T-cell (primary cell): ENCODE data around the gene PPP3CA. TPM values are rescaled to one million over a fixed set of nuclear protein-coding genes. Genes with fewer than 3 reads are reported as not detected.

Experiments
- ATAC-seq, 4 experiments: fragments of 200-7000 bp in 3 of 4; fragments of 150-1000 bp in 1 of 4; cut with Tn5 transposase; replicated peaks in 1 of 4; 1 replicate in 3 of 4; 2 replicates in 1 of 4; pipeline ENCODE4 v1.10.0; 2021; ENCODE audit warnings: moderate library complexity in 3 of 4, mild to moderate bottlenecking in 2 of 4, moderate number of reproducible peaks in 1 of 4
- CTCF ChIA-PET, 2 donors: fragments of 300-600 bp; sonication (Branson Sonifier 250); formaldehyde crosslinking; loops; one replicate each; lab custom pipeline; 2022; ENCODE audit warnings: antibody characterized with exemption in 2 of 2; lab: Charles Lee
- POLR2A ChIA-PET, 2 donors: fragments of 300-600 bp; sonication (Branson Sonifier 250); formaldehyde crosslinking; loops; one replicate each; lab custom pipeline; 2022; ENCODE audit warnings: antibody characterized with exemption in 2 of 2; lab: Charles Lee
- DNase-seq, 35 experiments: peaks; one replicate each; pipeline versions ENCODE4 v3.0.0 to v3.0.0-alpha.2; 2013 to 2023
- H3K27ac ChIP-seq: one replicate; pipeline ENCODE4 v1.5.1; 2013; ENCODE audit warnings: low read length
- H3K27me3 ChIP-seq, 2 experiments: replicated peaks in 1 of 2; 1 replicate in 1 of 2; 2 replicates in 1 of 2; pipeline versions ENCODE4 v1.6.1 to v1.7.0; 2013; ENCODE audit warnings: low read length in 1 of 2, mixed read lengths in 1 of 2; ENCODE audit not compliant: control insufficient read depth in 2 of 2, insufficient read depth in 2 of 2; ENCODE audit errors: extremely low read depth in 1 of 2
- H3K36me3 ChIP-seq, 2 donors: 1 replicate in 1 of 2; 2 replicates in 1 of 2; pipeline versions ENCODE4 v1.6.1 to v1.7.0; 2013; ENCODE audit warnings: low read length in 1 of 2; ENCODE audit not compliant: control insufficient read depth in 2 of 2, insufficient read depth in 1 of 2; ENCODE audit errors: extremely low read depth in 1 of 2
- H3K4me1 ChIP-seq, 2 experiments: 1 replicate in 1 of 2; 2 replicates in 1 of 2; pipeline versions ENCODE4 v1.6.1 to v1.7.0; 2013; ENCODE audit warnings: low read length in 2 of 2, mixed read lengths in 1 of 2; ENCODE audit not compliant: insufficient read depth in 2 of 2, control insufficient read depth in 1 of 2; ENCODE audit errors: extremely low read depth in 1 of 2
- H3K4me3 ChIP-seq, 2 donors: 1 replicate in 1 of 2; 2 replicates in 1 of 2; pipeline versions ENCODE4 v1.5.1 to v1.7.0; 2013; ENCODE audit warnings: mild to moderate bottlenecking in 2 of 2, low read length in 1 of 2, moderate library complexity in 1 of 2; ENCODE audit not compliant: control insufficient read depth in 1 of 2; ENCODE audit errors: extremely low read depth in 1 of 2
- H3K9me3 ChIP-seq: 2 replicates; pipeline ENCODE4 v1.7.0; 2013
- H3K27ac Mint-ChIP-seq, 2 donors: one replicate each; pipeline ENCODE4 v1.8.0; 2020 to 2021; ENCODE audit warnings: mild to moderate bottlenecking in 2 of 2, mixed read lengths in 2 of 2
- H3K27me3 Mint-ChIP-seq, 2 donors: one replicate each; pipeline ENCODE4 v1.8.0; 2021 to 2022; ENCODE audit warnings: mixed read lengths in 2 of 2
- H3K36me3 Mint-ChIP-seq: one replicate; pipeline ENCODE4 v1.8.0; 2021; ENCODE audit warnings: mixed read lengths
- H3K4me1 Mint-ChIP-seq, 3 donors: one replicate each; pipeline ENCODE4 v1.8.0; 2020 to 2022; ENCODE audit warnings: mixed read lengths in 3 of 3, mild to moderate bottlenecking in 1 of 3
- H3K4me3 Mint-ChIP-seq, 3 donors: one replicate each; pipeline ENCODE4 v1.8.0; 2020 to 2022; ENCODE audit warnings: mild to moderate bottlenecking in 3 of 3, mixed read lengths in 3 of 3, moderate library complexity in 3 of 3
- H3K9me3 Mint-ChIP-seq, 3 donors: one replicate each; pipeline ENCODE4 v1.8.0; 2020 to 2022; ENCODE audit warnings: mixed read lengths in 3 of 3
- WGBS: methylation state at CpG from one replicate; pipeline ENCODE4 v1.1.5; 2013; ENCODE audit warnings: missing lambda C conversion rate; ENCODE audit not compliant: insufficient coverage; 5-methylcytosine and 5-hydroxymethylcytosine counted together
- total RNA-seq, 35 experiments: library from RNA in 6 of 35; stranded (reverse) in 6 of 35; fragments of 120-200 nt in 1 of 35; gene quantifications; one replicate each; pipeline versions ENCODE4 v1.2.1 to v1.2.4 and lab custom pipeline; 2013 to 2026

The PPP3CA gene
- total RNA-seq, 5 donors from 2014 or later (not counting 1 experiment from before 2014, with no cell fraction given), result 28.2 to 35.7 (median 33.5) TPM

GRCh38 chr4:101199507-101200285 is 147.6 kb downstream of the PPP3CA start:
- H3K36me3 Mint-ChIP-seq, result peaks cover 7% of the 10 kb centered on the region
- DNase-seq (no peak), ATAC-seq (no peak)
- Histone ChIP-seq H3K4me1 (peaks cover 0 to 2% of the 10 kb centered on the region in 2 experiments), H3K36me3 (peaks cover 0 to 3% of the 10 kb centered on the region in 2 donors), H3K27ac (no peak overlapping the region), H3K9me3 (no peaks in the 10 kb centered on the region), H3K4me3 (no peak overlapping the region), H3K27me3 (no peaks in the 10 kb centered on the region)
- H3K27me3 Mint-ChIP-seq, result no peaks in the 10 kb centered on the region
- H3K9me3 Mint-ChIP-seq, result no peaks in the 10 kb centered on the region
- no peak overlapping the region for H3K27ac Mint-ChIP-seq
- H3K4me3 Mint-ChIP-seq, result no peak overlapping the region
- H3K4me1 Mint-ChIP-seq, result peaks cover 22 to 52% (median 48%) of the 10 kb centered on the region in 3 donors
- ChIA-PET POLR2A (no interaction called here), CTCF (no interaction called here)
- no CpG with 5 or more reads among the region's 3 CpGs for WGBS

- Mint-ChIP-seq H3K4me1 (peaks cover 22 to 50% (median 46%) of the 10 kb centered on the region in 3 donors), H3K4me3 (no peak overlapping the region), H3K27ac (no peak overlapping the region), H3K36me3 (peaks cover 10% of the 10 kb centered on the region), H3K9me3 (no peaks in the 10 kb centered on the region), H3K27me3 (no peaks in the 10 kb centered on the region)
- DNase-seq, result no peak
- Histone ChIP-seq H3K27me3 (no peaks in the 10 kb centered on the region), H3K27ac (no peak overlapping the region), H3K9me3 (no peaks in the 10 kb centered on the region), H3K4me1 (peaks cover 0 to 2% of the 10 kb centered on the region in 2 experiments), H3K36me3 (peaks cover 0 to 3% of the 10 kb centered on the region in 2 donors), H3K4me3 (no peak overlapping the region)
- WGBS, result 100% methylated on average over 2 of the region's 4 CpGs
- ChIA-PET POLR2A (no interaction called here), CTCF (no interaction called here)
- no peak for ATAC-seq
Measured at GRCh38 chr4:101198682-101199339, 148.5 kb downstream of the PPP3CA start.

- H3K9me3 Mint-ChIP-seq, result no peaks in the 10 kb centered on the region
- no peaks in the 10 kb centered on the region for H3K27me3 Mint-ChIP-seq
- no peaks in the 10 kb centered on the region for H3K27me3 ChIP-seq
- DNase-seq (no peak), ATAC-seq (no peak)
- H3K36me3 ChIP-seq, result peaks cover 0 to 3% of the 10 kb centered on the region in 2 donors
- peaks cover 26 to 48% (median 44%) of the 10 kb centered on the region in 3 donors for H3K4me1 Mint-ChIP-seq
- H3K4me3 Mint-ChIP-seq, result no peak overlapping the region
- peaks cover 0 to 2% of the 10 kb centered on the region in 2 experiments for H3K4me1 ChIP-seq
- H3K4me3 ChIP-seq, result no peak overlapping the region
- H3K27ac Mint-ChIP-seq, result no peak overlapping the region
- ChIA-PET CTCF (interaction anchor here in 1 of 2 donors (0.6 to 1.1 kb wide), 3 partner anchors 11 to 1811 kb away, joined by 3 to 6 read pairs (median 3); no protein-coding TSS in a partner anchor), POLR2A (no interaction called here)
- no peaks in the 10 kb centered on the region for H3K9me3 ChIP-seq
- no peak overlapping the region for H3K27ac ChIP-seq
- peaks cover 14% of the 10 kb centered on the region for H3K36me3 Mint-ChIP-seq
- no CpG with 5 or more reads among the region's 4 CpGs for WGBS
Measured at GRCh38 chr4:101197350-101197749, 150.0 kb downstream of the PPP3CA start.

GRCh38 chr4:101192244-101192643 is 155.1 kb downstream of the PPP3CA start:
- ChIA-PET CTCF (no interaction called here), POLR2A (no interaction called here)
- no peaks in the 10 kb centered on the region for H3K4me1 ChIP-seq
- Mint-ChIP-seq H3K4me1 (peaks cover 32 to 37% (median 35%) of the 10 kb centered on the region in 3 donors), H3K36me3 (peaks cover 14% of the 10 kb centered on the region), H3K27ac (no peak overlapping the region), H3K4me3 (no peak overlapping the region), H3K9me3 (no peaks in the 10 kb centered on the region), H3K27me3 (no peaks in the 10 kb centered on the region)
- no peak overlapping the region for H3K4me3 ChIP-seq
- H3K27ac ChIP-seq, result no peak overlapping the region
- H3K9me3 ChIP-seq, result no peaks in the 10 kb centered on the region
- no peaks in the 10 kb centered on the region for H3K27me3 ChIP-seq
- ATAC-seq (no peak), DNase-seq (no peak)
- peaks cover 0 to 3% of the 10 kb centered on the region in 2 donors for H3K36me3 ChIP-seq

GRCh38 chr4:101191302-101192098 is 155.8 kb downstream of the PPP3CA start:
- Mint-ChIP-seq H3K4me3 (no peak overlapping the region), H3K4me1 (peaks cover 28 to 35% (median 35%) of the 10 kb centered on the region in 3 donors), H3K27me3 (no peaks in the 10 kb centered on the region), H3K27ac (no peak overlapping the region), H3K9me3 (no peaks in the 10 kb centered on the region), H3K36me3 (peaks cover 14% of the 10 kb centered on the region)
- ATAC-seq, result no peak
- CTCF ChIA-PET, result no interaction called here
- Histone ChIP-seq H3K27ac (no peak overlapping the region), H3K9me3 (no peaks in the 10 kb centered on the region), H3K4me3 (no peak overlapping the region), H3K4me1 (no peaks in the 10 kb centered on the region), H3K36me3 (peaks cover 0 to 3% of the 10 kb centered on the region in 2 donors), H3K27me3 (no peaks in the 10 kb centered on the region)
- WGBS, result 86% methylated on average over 1 of the region's 4 CpGs
- DNase-seq, result no peak
- POLR2A ChIA-PET, result interaction anchor here in 1 of 2 donors (0.6 kb wide), 1 partner anchor 1625 kb away, joined by 3 read pairs; no protein-coding TSS in a partner anchor

- H3K27me3 ChIP-seq, result no peaks in the 10 kb centered on the region
- H3K27ac ChIP-seq, result no peak overlapping the region
- Mint-ChIP-seq H3K4me3 (no peak overlapping the region), H3K9me3 (no peaks in the 10 kb centered on the region), H3K4me1 (peaks cover 23 to 35% (median 33%) of the 10 kb centered on the region in 3 donors), H3K27me3 (no peaks in the 10 kb centered on the region), H3K36me3 (peaks cover 10% of the 10 kb centered on the region), H3K27ac (no peak overlapping the region)
- no peak for ATAC-seq
- WGBS, result 100% methylated on average over 1 of the region's 3 CpGs
- H3K4me1 ChIP-seq, result no peaks in the 10 kb centered on the region
- POLR2A ChIA-PET, result no interaction called here
- CTCF ChIA-PET, result no interaction called here
- H3K9me3 ChIP-seq, result no peaks in the 10 kb centered on the region
- DNase-seq, result no peak
- H3K36me3 ChIP-seq, result peaks cover 0 to 3% of the 10 kb centered on the region in 2 donors
- H3K4me3 ChIP-seq, result no peak overlapping the region
Measured at GRCh38 chr4:101190751-101191150, 156.6 kb downstream of the PPP3CA start.
